Astrocyte of the cerebellum (primary cell): ENCODE measurements around the gene ZC3H15.

ENCODE experiments used
- DNase-seq: peaks from one replicate; pipeline ENCODE4 v3.0.0-alpha.2; 2011; ENCODE audit warnings: low read depth
- H3K4me3 ChIP-seq: 2 replicates; pipeline ENCODE4 v1.5.1; 2011; ENCODE audit warnings: mild to moderate bottlenecking, low read depth, low read length, moderate library complexity
- in situ Hi-C: cut with HindIII; loops from 2 replicates; pipeline ENCODE4 v1.10.0; 2017; ENCODE audit warnings: low sequenced_read_pairs
- TF ChIP-seq, protein P1 (sequence below): IDR thresholded peaks from 2 replicates; pipeline ENCODE4 v1.5.1; 2012; ENCODE audit warnings: low read length, low read depth, moderate library complexity, mild to moderate bottlenecking; ENCODE audit errors: missing control alignments

The ZC3H15 gene

GRCh38 chr2:186551323-186552050 is 65.4 kb downstream of the ZC3H15 start:
- TF ChIP-seq, protein P1, sequence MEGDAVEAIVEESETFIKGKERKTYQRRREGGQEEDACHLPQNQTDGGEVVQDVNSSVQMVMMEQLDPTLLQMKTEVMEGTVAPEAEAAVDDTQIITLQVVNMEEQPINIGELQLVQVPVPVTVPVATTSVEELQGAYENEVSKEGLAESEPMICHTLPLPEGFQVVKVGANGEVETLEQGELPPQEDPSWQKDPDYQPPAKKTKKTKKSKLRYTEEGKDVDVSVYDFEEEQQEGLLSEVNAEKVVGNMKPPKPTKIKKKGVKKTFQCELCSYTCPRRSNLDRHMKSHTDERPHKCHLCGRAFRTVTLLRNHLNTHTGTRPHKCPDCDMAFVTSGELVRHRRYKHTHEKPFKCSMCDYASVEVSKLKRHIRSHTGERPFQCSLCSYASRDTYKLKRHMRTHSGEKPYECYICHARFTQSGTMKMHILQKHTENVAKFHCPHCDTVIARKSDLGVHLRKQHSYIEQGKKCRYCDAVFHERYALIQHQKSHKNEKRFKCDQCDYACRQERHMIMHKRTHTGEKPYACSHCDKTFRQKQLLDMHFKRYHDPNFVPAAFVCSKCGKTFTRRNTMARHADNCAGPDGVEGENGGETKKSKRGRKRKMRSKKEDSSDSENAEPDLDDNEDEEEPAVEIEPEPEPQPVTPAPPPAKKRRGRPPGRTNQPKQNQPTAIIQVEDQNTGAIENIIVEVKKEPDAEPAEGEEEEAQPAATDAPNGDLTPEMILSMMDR = no peak
- H3K4me3 ChIP-seq = no peak overlapping the region
- no peak for DNase-seq
- in situ Hi-C loops = no loop called here

DNA sequence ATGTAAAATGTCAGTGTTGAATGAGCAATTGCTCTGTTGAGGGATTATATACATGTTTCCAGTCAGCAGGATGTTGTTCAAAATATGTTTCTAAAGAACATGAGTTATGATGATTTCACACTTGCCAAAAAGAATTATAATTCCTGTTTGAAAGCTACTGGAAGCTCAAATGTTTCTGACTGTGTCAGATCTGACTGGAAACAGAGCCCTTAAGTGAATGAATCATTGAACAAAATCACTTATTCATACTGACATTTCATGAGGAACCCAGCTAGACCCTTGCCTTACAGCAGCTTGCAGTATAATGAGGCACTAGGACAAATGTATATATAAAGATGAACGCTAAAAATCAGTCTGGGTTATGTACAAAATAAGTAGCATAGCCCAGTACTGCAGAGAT is 68.4 kb downstream of the ZC3H15 start:
- H3K4me3 ChIP-seq = no peak overlapping the region
- TF ChIP-seq, protein P1 = no peak
- DNase-seq = no peak
- in situ Hi-C loops = no loop called here

GRCh38 chr2:186554850-186555671 is 69.0 kb downstream of the ZC3H15 start:
- H3K4me3 ChIP-seq = no peak overlapping the region
- in situ Hi-C loops = no loop called here
- TF ChIP-seq, protein P1 = no peak
- no peak for DNase-seq

- H3K4me3 ChIP-seq = no peak overlapping the region
- no peak for DNase-seq
- in situ Hi-C loops = no loop called here
- TF ChIP-seq, protein P1 = no peak
Observed at GRCh38 chr2:186558512-186559276, 72.6 kb downstream of the ZC3H15 start.
